Fibroblast of mammary gland (primary cell): Measurements from ENCODE around the gene SLC9A3.

ENCODE experiments used
- DNase-seq: peaks from one replicate; pipeline ENCODE4 v3.0.0-alpha.2; 2010; ENCODE audit warnings: low read depth
- H3K4me3 ChIP-seq: 2 replicates; pipeline ENCODE4 v1.5.1; 2011; ENCODE audit warnings: low read depth, mild to moderate bottlenecking, low read length, moderate library complexity; ENCODE audit not compliant: control insufficient read depth
- CTCF ChIP-seq: conservative IDR thresholded peaks from 2 replicates; pipeline ENCODE4 v1.5.1; 2011; ENCODE audit warnings: low read depth, low read length, inconsistent platforms; ENCODE audit not compliant: control insufficient read depth, insufficient read depth

SLC9A3 gene

GRCh38 chr5:464843-465590, 59.2 kb downstream of the SLC9A3 start:
- H3K4me3 ChIP-seq, result no peak overlapping the region
- DNase-seq, result no peak
- no peak for TF ChIP-seq CTCF

DNA sequence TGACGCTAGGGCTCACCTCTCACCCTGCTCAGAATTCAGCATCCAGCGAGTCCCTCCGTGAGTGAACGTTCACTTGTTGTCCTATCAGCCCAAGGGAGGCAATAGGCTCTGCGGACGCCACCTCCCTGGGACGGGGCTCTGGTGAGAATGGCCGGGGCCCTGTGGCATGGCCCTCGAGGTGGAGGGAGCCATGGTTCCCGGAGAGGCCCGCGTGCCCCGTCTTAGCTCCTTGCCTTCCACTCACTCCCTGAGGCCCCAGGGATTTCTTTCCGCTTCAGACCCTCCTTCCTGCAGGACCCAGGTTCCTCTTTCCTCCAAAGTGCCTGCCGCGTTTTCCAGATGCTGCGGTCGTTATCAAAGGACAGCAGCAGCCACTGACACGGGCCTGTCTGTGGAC, 59.8 kb downstream of the SLC9A3 start:
- no peak overlapping the region for H3K4me3 ChIP-seq
- no peak for TF ChIP-seq CTCF
- no peak for DNase-seq

GRCh38 chr5:463952-464351, 60.3 kb downstream of the SLC9A3 start:
- no peak overlapping the region for H3K4me3 ChIP-seq
- DNase-seq, result no peak
- TF ChIP-seq CTCF, result no peak

DNA sequence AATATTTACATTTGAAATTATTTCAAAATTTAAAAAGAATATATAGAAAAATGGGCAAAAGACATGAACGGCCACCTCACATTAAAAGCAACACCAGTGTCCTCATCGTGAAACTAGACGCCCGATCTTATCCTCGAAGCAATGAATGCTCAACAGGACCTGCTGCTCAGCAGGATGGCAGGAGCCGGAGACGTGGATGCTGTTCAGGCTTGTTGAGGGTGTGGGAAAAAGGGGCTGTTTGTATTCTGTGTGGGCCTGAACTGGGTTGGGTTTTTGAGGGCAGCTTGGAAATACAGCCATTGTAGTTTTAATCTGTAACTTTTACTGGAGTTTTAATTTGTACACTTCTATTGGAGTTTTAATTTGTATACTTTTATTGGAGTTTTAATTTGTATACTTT, 60.9 kb downstream of the SLC9A3 start:
- no peak for DNase-seq
- no peak for TF ChIP-seq CTCF
- H3K4me3 ChIP-seq, result no peak overlapping the region

DNA sequence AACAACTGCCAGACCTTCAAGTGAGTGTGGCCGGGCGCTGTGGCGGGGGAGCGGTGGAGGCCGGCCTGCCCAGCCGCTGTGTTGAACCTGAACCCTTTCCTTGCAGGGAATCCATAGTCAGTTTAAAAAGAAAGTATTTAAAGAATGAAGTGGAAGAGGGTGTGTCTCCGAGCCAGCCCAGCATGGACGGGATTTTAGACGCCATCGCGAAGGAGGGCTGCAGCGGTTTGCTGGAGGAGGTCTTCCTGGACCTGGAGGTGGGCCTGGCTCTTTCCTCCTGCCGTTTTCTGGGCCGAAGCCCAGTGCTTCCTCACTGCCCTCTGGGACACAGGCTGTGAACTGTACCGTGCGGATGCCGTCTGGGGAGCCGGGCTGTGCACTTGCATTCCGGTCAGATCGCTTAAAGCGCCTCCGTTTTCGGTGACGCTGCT, 62.2 kb downstream of the SLC9A3 start:
- DNase-seq, result no peak
- no peak overlapping the region for H3K4me3 ChIP-seq
- no peak for TF ChIP-seq CTCF

DNA sequence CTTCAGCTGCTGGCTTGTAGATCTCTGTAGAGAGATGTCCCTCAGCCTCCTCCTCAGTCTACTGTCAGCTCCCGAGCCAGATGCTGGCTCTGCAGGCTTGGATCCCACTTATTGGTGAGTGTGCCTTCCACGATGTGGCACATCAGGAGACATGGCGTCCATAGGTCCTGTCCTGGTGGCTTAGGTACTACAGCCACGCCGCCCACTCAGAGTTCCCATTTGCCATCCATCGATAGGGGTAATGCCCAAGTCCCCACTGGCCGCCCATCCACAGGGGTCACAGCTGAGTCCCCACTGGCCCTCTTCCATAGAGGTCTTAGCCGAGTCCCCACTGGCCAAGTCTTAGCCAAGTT, 64.0 kb downstream of the SLC9A3 start:
- DNase-seq, result no peak
- TF ChIP-seq CTCF, result no peak
- no peak overlapping the region for H3K4me3 ChIP-seq

DNA sequence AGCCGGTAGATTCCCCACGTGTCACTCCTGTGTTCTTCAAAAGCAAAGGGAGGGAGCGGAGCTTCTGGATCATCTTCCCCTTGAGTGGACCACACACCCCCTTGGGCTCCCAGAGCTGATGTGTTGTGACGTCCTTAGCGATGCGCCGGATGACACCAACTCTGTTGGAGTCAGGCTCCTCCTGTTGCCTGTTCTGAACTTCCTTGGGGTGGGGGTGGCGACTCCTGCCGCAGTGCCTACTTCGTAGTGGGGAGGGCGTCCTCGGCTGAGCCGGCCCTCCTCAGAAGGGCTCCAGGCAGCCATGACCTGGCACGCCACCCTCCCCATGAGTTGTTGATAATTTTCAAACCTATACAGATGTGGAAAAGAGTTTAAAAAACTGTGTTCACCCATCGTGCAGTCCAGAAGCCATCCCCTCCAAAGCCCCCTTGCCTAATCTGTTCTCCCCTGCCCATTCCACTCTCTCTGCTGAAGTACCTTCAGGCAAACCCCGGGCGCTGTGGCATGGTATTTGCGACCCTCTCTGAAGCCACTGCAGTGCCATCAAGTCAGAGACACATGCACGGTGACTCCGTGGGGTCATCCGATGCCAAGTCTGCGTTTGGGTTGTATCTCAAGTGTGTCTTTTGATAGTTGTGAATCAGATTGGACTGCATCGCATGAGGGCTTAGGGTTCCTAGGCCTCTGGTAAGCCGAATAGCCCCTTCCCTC, 64.5 kb downstream of the SLC9A3 start:
- no peak for TF ChIP-seq CTCF
- no peak overlapping the region for H3K4me3 ChIP-seq
- no peak for DNase-seq
